Suprapubic skin (tissue), 4 donors: ENCODE measurements around the gene NMD3.

ENCODE experiments used
- EP300 ChIP-seq: sonication (generic); formaldehyde crosslinking; IDR thresholded peaks from one replicate; pipeline ENCODE4 v1.6.1; 2017; ENCODE audit warnings: antibody characterized with exemption
- POLR2AphosphoS5 ChIP-seq, 3 donors: sonication (generic); formaldehyde crosslinking; IDR thresholded peaks; one replicate each; pipeline ENCODE4 v1.6.1; 2017; ENCODE audit warnings: antibody characterized with exemption in 3 of 3
- TF ChIP-seq, protein P1 (sequence below), 2 donors: fragments of 200-600 bp in 1 of 2; fragments of 450-650 bp in 1 of 2; sonication (generic) in 1 of 2; IDR thresholded peaks; one replicate each; pipeline ENCODE4 v1.5.1; 2016 to 2019; ENCODE audit warnings: antibody characterized with exemption in 2 of 2, mild to moderate bottlenecking in 1 of 2, moderate library complexity in 1 of 2

DNA sequence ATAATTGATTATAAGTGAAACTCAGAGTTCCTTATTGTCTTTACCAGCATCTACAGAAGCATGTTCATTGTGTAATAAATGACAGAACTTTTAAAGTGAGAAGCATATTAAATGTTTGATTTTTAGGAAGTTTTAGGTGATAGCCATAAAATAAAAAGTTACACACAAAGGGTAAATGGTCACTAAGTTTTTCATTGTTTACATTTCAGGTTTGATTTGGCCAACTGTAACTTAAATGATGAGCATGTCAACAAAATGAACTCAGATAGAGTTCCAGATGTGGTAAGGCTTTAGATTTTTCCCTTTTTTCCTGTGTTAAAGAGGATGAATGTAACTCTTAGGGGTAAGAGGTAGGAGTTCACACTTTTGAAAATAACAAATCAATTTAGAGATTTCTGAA, 25.9 kb downstream of the NMD3 start:
- TF ChIP-seq, protein P1, sequence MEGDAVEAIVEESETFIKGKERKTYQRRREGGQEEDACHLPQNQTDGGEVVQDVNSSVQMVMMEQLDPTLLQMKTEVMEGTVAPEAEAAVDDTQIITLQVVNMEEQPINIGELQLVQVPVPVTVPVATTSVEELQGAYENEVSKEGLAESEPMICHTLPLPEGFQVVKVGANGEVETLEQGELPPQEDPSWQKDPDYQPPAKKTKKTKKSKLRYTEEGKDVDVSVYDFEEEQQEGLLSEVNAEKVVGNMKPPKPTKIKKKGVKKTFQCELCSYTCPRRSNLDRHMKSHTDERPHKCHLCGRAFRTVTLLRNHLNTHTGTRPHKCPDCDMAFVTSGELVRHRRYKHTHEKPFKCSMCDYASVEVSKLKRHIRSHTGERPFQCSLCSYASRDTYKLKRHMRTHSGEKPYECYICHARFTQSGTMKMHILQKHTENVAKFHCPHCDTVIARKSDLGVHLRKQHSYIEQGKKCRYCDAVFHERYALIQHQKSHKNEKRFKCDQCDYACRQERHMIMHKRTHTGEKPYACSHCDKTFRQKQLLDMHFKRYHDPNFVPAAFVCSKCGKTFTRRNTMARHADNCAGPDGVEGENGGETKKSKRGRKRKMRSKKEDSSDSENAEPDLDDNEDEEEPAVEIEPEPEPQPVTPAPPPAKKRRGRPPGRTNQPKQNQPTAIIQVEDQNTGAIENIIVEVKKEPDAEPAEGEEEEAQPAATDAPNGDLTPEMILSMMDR (IDR thresholded peaks at IDR 0.05), result no peak
- TF ChIP-seq EP300, result no peak
- TF ChIP-seq POLR2AphosphoS5 (IDR thresholded peaks at IDR 0.05), result no peak
